ENCODE data around the gene OBSL1. TPM values are rescaled to one million over a fixed set of nuclear protein-coding genes. Genes with fewer than 3 reads are reported as not detected.

The OBSL1 gene
- total RNA-seq, 4 donors from 2014 or later: 33.2 to 75.7 (median 43.7) TPM

GRCh38 chr2:219563271-219563928 lies 7.9 kb downstream of the OBSL1 start:
- peak in 1 of 2 donors; percentile 60 for DNase-seq (ENCODE audit: low spot score in 2 of 2)
- no peaks in the 10 kb centered on the region for H3K27me3 ChIP-seq
- peaks cover 29% of the 10 kb centered on the region for H3K36me3 ChIP-seq
- no peaks in the 10 kb centered on the region for H3K9me3 ChIP-seq
- 90% methylated on average over 20 of the region's 20 CpGs for WGBS
- no peaks in the 10 kb centered on the region for H3K4me1 ChIP-seq
- TF ChIP-seq POLR2AphosphoS5 (IDR thresholded peaks at IDR 0.05) (no peak), EP300 (IDR thresholded peaks at IDR 0.05) (no peak), POLR2A (IDR thresholded peaks at IDR 0.05) (no peak)
- TF ChIP-seq, protein P1, sequence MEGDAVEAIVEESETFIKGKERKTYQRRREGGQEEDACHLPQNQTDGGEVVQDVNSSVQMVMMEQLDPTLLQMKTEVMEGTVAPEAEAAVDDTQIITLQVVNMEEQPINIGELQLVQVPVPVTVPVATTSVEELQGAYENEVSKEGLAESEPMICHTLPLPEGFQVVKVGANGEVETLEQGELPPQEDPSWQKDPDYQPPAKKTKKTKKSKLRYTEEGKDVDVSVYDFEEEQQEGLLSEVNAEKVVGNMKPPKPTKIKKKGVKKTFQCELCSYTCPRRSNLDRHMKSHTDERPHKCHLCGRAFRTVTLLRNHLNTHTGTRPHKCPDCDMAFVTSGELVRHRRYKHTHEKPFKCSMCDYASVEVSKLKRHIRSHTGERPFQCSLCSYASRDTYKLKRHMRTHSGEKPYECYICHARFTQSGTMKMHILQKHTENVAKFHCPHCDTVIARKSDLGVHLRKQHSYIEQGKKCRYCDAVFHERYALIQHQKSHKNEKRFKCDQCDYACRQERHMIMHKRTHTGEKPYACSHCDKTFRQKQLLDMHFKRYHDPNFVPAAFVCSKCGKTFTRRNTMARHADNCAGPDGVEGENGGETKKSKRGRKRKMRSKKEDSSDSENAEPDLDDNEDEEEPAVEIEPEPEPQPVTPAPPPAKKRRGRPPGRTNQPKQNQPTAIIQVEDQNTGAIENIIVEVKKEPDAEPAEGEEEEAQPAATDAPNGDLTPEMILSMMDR (IDR thresholded peaks at IDR 0.05): no peak
- H3K27ac ChIP-seq: no peak overlapping the region
- no peak overlapping the region for H3K4me3 ChIP-seq

DNA sequence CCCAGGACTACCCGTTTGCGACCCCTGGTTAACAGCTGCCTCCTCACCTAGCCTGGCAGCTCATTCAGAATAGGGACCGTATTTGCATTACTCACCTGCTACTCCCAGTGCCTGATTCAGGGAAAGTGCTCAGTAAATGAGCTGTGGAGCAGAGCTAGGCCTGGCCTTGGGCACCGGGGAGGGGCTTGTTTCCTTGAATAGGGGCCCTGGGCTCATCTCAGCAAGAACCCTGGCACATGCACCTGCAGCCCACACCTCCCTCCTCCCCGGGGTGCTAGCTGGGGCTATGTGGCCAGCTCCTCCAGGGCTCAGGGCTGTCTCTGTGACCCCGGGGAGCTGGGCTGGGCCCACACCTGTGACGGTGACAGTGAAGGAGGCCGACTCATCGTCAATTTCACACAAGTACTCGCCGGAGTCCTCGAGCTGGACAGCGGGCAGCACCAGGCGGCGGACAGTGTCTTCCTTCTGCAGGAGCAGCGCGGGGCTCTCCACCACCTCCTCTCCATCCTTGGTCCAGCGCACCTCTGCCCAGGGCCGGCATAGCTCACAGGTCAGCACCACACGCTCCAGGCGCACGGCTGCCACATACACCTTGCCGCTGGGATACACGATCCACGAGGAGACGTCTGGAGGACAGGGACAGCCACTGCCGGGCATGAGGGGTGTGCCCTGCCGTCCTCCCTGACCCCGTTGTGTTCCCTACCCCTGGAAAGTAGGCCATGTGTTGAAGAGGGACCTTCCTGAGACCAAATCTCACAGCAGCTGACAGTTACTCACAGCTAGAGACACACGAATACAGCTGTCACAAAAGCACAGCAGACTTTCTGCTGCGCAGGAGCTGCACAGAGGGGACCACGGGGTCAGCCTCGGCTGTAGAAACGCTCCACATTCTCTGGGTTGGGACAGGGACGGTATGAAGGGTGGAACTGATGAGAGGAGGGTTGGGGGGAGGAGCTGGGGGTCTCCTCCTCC lies 9.0 kb downstream of the OBSL1 start:
- TF ChIP-seq, protein P1 (IDR thresholded peaks at IDR 0.05): no peak
- TF ChIP-seq EP300 (IDR thresholded peaks at IDR 0.05) (no peak), POLR2AphosphoS5 (IDR thresholded peaks at IDR 0.05) (no peak), POLR2A (IDR thresholded peaks at IDR 0.05) (no peak)
- H3K4me3 ChIP-seq: no peak overlapping the region
- no peak overlapping the region for H3K27ac ChIP-seq
- H3K4me1 ChIP-seq: no peaks in the 10 kb centered on the region
- no peaks in the 10 kb centered on the region for H3K27me3 ChIP-seq
- no peaks in the 10 kb centered on the region for H3K9me3 ChIP-seq
- DNase-seq (ENCODE audit: low spot score in 2 of 2): peak in 1 of 2 donors; percentile 57
- 74% methylated on average over 25 of the region's 35 CpGs for WGBS
- peaks cover 22% of the 10 kb centered on the region for H3K36me3 ChIP-seq

DNA sequence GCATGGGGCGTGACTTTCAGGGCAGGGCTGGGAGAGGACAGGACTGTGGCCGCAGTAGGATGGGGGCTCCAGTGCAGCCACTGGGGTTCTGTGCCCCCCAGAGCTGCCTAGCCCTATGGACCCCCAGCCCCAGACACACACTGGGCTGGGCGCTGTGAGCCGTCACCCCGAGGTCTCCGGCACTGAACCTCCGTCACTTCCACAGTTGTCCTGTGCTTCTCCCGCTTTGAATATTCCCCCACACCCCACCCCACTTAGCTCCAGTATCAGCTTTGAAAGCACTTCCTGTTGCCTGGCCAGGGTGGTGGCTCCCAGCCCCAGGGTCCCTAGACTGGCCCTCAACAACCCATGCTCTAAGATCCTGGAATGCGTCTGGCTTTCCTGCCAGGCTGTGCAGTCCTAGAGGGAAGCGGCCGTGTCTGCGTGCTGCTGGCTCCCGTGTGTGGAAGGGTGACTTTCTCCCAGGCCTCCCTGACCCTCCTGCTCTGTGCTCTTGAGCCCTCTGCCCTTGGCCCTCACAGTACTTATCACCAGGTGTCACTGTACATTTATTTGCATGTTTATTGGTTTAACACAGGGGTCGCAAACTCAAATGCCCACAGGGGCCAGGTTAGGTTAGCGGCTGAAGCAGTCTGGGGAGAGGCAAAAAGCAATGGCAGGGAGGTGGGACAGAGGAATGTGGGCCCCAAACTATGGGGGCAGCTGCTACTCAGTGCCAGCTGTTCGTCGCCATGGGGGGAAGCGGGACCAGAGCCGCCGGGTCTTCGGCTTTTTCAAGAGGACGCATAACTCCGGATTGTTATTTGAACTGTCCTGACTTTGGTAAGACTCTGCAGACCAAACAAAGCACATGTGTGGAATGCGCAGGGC lies 9.9 kb downstream of the OBSL1 start:
- WGBS: 80% methylated on average over 24 of the region's 24 CpGs
- Histone ChIP-seq H3K27me3 (no peaks in the 10 kb centered on the region), H3K4me1 (no peaks in the 10 kb centered on the region), H3K4me3 (no peak overlapping the region), H3K36me3 (peaks cover 18% of the 10 kb centered on the region), H3K9me3 (no peaks in the 10 kb centered on the region), H3K27ac (no peak overlapping the region)
- no peak for TF ChIP-seq POLR2AphosphoS5 (IDR thresholded peaks at IDR 0.05)
- TF ChIP-seq EP300 (IDR thresholded peaks at IDR 0.05): no peak
- TF ChIP-seq POLR2A (IDR thresholded peaks at IDR 0.05): no peak
- TF ChIP-seq, protein P1 (IDR thresholded peaks at IDR 0.05): no peak
- peak in 1 of 2 donors; percentile 35 for DNase-seq (ENCODE audit: low spot score in 2 of 2)

- no peaks in the 10 kb centered on the region for H3K4me1 ChIP-seq
- no peak for DNase-seq (ENCODE audit: low spot score in 2 of 2)
Observed at GRCh38 chr2:219560893-219561178, 10.5 kb downstream of the OBSL1 start.

More at GRCh38 chr2:219560893-219561178, 10.5 kb downstream of the OBSL1 start:
- 86% methylated on average over 3 of the region's 3 CpGs for WGBS
- H3K4me3 ChIP-seq: no peak overlapping the region
- H3K27ac ChIP-seq: no peak overlapping the region
- peaks cover 19% of the 10 kb centered on the region for H3K36me3 ChIP-seq
- TF ChIP-seq EP300 (IDR thresholded peaks at IDR 0.05) (no peak), POLR2AphosphoS5 (IDR thresholded peaks at IDR 0.05) (no peak), POLR2A (IDR thresholded peaks at IDR 0.05) (no peak)
- TF ChIP-seq, protein P1 (IDR thresholded peaks at IDR 0.05): no peak
- H3K27me3 ChIP-seq: no peaks in the 10 kb centered on the region
- no peaks in the 10 kb centered on the region for H3K9me3 ChIP-seq

Data from suprapubic skin (tissue), 4 donors.